Ishikawa (cell line): Measurements from ENCODE around the gene MSMB.

Experiments
- CEBPB ChIP-seq: IDR thresholded peaks from 2 replicates; pipeline ENCODE4 v1.6.1; 2012
- CREB1 ChIP-seq: IDR thresholded peaks from 2 replicates; pipeline ENCODE4 v1.6.1; 2012; ENCODE audit warnings: low read depth
- EGR1 ChIP-seq: IDR thresholded peaks from 2 replicates; pipeline ENCODE4 v1.6.1; 2012
- EP300 ChIP-seq: IDR thresholded peaks from 2 replicates; pipeline ENCODE4 v1.6.1; 2012; ENCODE audit warnings: borderline replicate concordance
- FOXM1 ChIP-seq: IDR thresholded peaks from 2 replicates; pipeline ENCODE4 v1.6.1; 2012; ENCODE audit warnings: low read depth, borderline replicate concordance
- MAX ChIP-seq: IDR thresholded peaks from 2 replicates; pipeline ENCODE4 v1.6.1; 2012
- NFIC ChIP-seq: IDR thresholded peaks from 2 replicates; pipeline ENCODE4 v1.6.1; 2012
- RAD21 ChIP-seq: IDR thresholded peaks from 2 replicates; pipeline ENCODE4 v1.6.1; 2012; ENCODE audit warnings: low read depth
- REST ChIP-seq: IDR thresholded peaks from 2 replicates; pipeline ENCODE4 v1.6.1; 2012; ENCODE audit warnings: low read depth, mild to moderate bottlenecking
- TAF1 ChIP-seq: IDR thresholded peaks from 2 replicates; pipeline ENCODE4 v1.6.1; 2012; ENCODE audit warnings: low read depth, mild to moderate bottlenecking
- TCF12 ChIP-seq: IDR thresholded peaks from 2 replicates; pipeline ENCODE4 v1.6.1; 2012; ENCODE audit warnings: low read depth
- TEAD4 ChIP-seq: IDR thresholded peaks from 2 replicates; pipeline ENCODE4 v1.6.1; 2012
- USF1 ChIP-seq: IDR thresholded peaks from 2 replicates; pipeline ENCODE4 v1.6.1; 2012
- YY1 ChIP-seq: IDR thresholded peaks from 2 replicates; pipeline ENCODE4 v1.6.1; 2012; ENCODE audit warnings: low read depth
- ZBTB7A ChIP-seq: IDR thresholded peaks from 2 replicates; pipeline ENCODE4 v1.6.1; 2012; ENCODE audit warnings: low read depth

MSMB gene

GRCh38 chr10:46073564-46073963, 27.5 kb upstream of the MSMB start:
- TF ChIP-seq USF1 (no peak), TAF1 (no peak), EP300 (no peak), ZBTB7A (no peak), NFIC (no peak), FOXM1 (no peak), RAD21 (no peak), MAX (no peak), YY1 (no peak), CREB1 (no peak), REST (no peak), TEAD4 (no peak), TCF12 (no peak), CEBPB (no peak), EGR1 (no peak)

- TF ChIP-seq CEBPB = no peak
- TF ChIP-seq USF1 = no peak
- TF ChIP-seq ZBTB7A = no peak
- no peak for TF ChIP-seq RAD21
- TF ChIP-seq CREB1 = no peak
- no peak for TF ChIP-seq YY1
- TF ChIP-seq TEAD4 = no peak
- TF ChIP-seq FOXM1 = no peak
- no peak for TF ChIP-seq EGR1
- TF ChIP-seq TAF1 = no peak
Observed at GRCh38 chr10:46070749-46071148, 24.7 kb upstream of the MSMB start.

GRCh38 chr10:46069771-46070463, 23.8 kb upstream of the MSMB start:
- TF ChIP-seq EP300 = no peak
- no peak for TF ChIP-seq TAF1
- TF ChIP-seq YY1 = no peak
- TF ChIP-seq NFIC = no peak
- no peak for TF ChIP-seq REST
- TF ChIP-seq CEBPB = no peak

GRCh38 chr10:46068905-46069304, 22.8 kb upstream of the MSMB start:
- TF ChIP-seq EP300 (no peak), TCF12 (no peak), YY1 (no peak), RAD21 (no peak), CEBPB (no peak), TAF1 (no peak), REST (no peak), TEAD4 (no peak), FOXM1 (no peak), EGR1 (no peak), NFIC (no peak), USF1 (no peak), MAX (no peak), CREB1 (no peak), ZBTB7A (no peak)
